ENCODE measurements around the gene USP46.

Gene USP46

DNA sequence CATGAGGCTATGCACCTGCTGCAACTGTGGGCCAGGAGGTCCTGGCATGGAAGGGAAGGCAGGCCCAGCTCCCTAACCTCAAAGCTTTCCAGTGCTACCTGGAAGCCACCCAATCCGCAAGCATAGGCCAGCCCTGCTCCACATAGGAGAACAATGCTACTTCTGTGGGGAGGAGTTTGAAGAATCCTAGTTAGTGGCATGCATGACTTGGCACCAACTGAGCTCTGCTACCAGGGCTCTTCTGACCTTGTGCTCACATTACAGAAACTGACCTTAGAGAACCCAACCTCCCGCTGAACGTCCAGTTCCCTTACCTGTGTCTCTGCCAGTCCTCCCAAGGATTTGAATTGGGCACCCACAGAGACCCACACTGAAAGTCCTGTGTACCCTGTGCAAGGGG, 58.8 kb downstream of the USP46 start:
- no peaks in the 10 kb centered on the region for H3K27me3 ChIP-seq (ENCODE audit: insufficient read depth, low read length)
- H3K36me3 ChIP-seq (ENCODE audit: insufficient read depth, low read length), result peaks cover 17% of the 10 kb centered on the region; the same call in 1 of the 2 replicates
- H2AFZ ChIP-seq (ENCODE audit: low read length, unreplicated experiment), result no peak overlapping the region
- H3K4me3 ChIP-seq (ENCODE audit: low read depth, low read length), result no peak overlapping the region
- no peaks in the 10 kb centered on the region for H3K79me2 ChIP-seq (ENCODE audit: control insufficient read depth, insufficient read depth, low read length, unreplicated experiment)
- no peak overlapping the region for H3K27ac ChIP-seq (ENCODE audit: low read depth, low read length)
- no peaks in the 10 kb centered on the region for H3K4me1 ChIP-seq (ENCODE audit: control insufficient read depth, insufficient read depth, low read length, unreplicated experiment)

DNA sequence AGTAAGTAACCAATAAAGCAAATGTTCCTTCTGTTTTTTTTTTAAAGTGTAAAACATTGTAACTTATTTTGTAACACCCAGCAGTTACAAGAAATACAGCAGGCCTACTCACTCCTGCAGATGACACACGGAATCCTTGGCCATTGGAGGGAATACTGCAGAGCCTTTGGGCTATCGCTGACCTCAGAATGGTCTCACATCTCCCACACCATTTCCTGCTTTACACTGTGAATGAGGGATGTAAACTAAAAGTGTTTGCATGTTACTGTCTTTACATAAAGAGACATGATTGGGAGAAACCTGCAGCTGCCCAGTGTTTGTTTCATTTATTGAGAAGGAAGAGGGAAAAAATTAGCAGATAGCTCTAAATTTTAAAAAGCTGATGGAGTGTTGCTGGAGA, 64.1 kb downstream of the USP46 start:
- no peak overlapping the region for H3K27ac ChIP-seq (ENCODE audit: low read depth, low read length)
- H3K4me3 ChIP-seq (ENCODE audit: low read depth, low read length), result no peak overlapping the region
- no peaks in the 10 kb centered on the region for H3K27me3 ChIP-seq (ENCODE audit: insufficient read depth, low read length)
- H3K4me1 ChIP-seq (ENCODE audit: control insufficient read depth, insufficient read depth, low read length, unreplicated experiment), result no peaks in the 10 kb centered on the region
- no peaks in the 10 kb centered on the region for H3K79me2 ChIP-seq (ENCODE audit: control insufficient read depth, insufficient read depth, low read length, unreplicated experiment)
- H3K36me3 ChIP-seq (ENCODE audit: insufficient read depth, low read length), result peaks cover 17% of the 10 kb centered on the region; the same call in 1 of the 2 replicates
- H2AFZ ChIP-seq (ENCODE audit: low read length, unreplicated experiment), result no peak overlapping the region

DNA sequence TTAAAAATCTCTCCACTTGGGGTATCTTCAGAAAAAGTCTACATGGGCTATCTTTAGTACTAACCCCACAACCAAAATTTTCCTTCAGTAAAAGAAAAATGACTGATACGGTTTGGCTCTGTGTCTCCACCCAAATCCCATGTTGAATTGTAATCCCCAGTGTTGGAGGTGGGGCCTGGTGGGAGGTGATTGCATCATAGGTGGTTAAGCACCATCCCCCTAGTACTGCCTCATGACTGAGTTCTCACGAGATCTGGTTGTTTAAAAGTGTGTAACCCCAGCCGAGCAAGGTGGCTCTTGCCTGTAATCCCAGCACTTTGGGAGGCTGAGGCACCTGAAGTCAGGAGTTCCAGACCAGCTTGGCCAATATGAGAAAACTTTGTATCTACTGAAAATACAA, 66.8 kb downstream of the USP46 start:
- no peak overlapping the region for H3K27ac ChIP-seq (ENCODE audit: low read depth, low read length)
- H3K36me3 ChIP-seq (ENCODE audit: insufficient read depth, low read length), result peaks cover 12% of the 10 kb centered on the region; the same call in 1 of the 2 replicates
- no peaks in the 10 kb centered on the region for H3K79me2 ChIP-seq (ENCODE audit: control insufficient read depth, insufficient read depth, low read length, unreplicated experiment)
- H3K4me1 ChIP-seq (ENCODE audit: control insufficient read depth, insufficient read depth, low read length, unreplicated experiment), result peaks cover 17% of the 10 kb centered on the region
- H2AFZ ChIP-seq (ENCODE audit: low read length, unreplicated experiment), result no peak overlapping the region
- H3K27me3 ChIP-seq (ENCODE audit: insufficient read depth, low read length), result no peaks in the 10 kb centered on the region
- no peak overlapping the region for H3K4me3 ChIP-seq (ENCODE audit: low read depth, low read length)

DNA sequence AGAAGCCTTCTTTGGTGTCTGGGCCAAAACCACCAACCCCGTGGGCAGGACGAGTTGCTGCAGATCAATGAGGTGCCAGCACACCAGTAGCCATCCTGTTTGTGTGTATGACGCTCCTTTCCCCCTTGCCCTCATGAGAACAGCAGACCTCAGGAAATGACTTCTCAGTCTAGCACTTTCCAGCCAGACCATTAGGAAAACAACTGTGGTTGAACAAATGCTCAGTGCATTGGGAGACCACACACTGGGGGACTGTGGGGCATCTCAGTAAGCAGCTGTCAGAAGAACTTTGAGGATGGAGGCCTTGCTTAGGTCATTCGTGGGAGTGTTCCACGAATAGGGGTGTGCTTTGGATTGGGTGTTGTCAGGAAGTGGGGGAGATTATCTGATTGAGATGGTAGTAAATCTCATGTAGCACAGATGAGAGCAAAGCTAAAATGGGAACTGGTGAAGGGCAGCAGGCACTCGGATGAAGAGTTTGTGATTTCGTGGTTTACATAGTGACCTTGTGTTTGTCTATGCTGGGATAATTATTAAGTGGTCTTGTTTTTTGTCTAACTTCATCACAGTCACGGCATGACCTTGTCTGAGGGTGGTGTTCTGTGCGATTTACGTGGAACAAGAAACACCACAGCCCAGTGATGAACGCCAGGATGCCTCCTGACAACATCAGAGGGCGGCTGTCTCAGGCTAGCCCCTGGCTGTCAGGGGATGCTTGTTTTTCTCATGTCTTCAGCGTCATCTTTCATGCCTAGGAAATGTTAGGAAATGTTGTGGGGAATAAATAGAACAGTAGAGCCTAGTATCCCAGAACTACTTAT, 70.1 kb downstream of the USP46 start:
- no peak overlapping the region for H2AFZ ChIP-seq (ENCODE audit: low read length, unreplicated experiment)
- H3K79me2 ChIP-seq (ENCODE audit: control insufficient read depth, insufficient read depth, low read length, unreplicated experiment), result no peaks in the 10 kb centered on the region
- H3K4me1 ChIP-seq (ENCODE audit: control insufficient read depth, insufficient read depth, low read length, unreplicated experiment), result peaks cover 17% of the 10 kb centered on the region
- no peak overlapping the region for H3K4me3 ChIP-seq (ENCODE audit: low read depth, low read length)
- H3K36me3 ChIP-seq (ENCODE audit: insufficient read depth, low read length), result no peaks in the 10 kb centered on the region
- peak overlapping the region; percentile 55; the same call in 1 of the 2 replicates for H3K27ac ChIP-seq (ENCODE audit: low read depth, low read length)
- H3K27me3 ChIP-seq (ENCODE audit: insufficient read depth, low read length), result no peaks in the 10 kb centered on the region

DNA sequence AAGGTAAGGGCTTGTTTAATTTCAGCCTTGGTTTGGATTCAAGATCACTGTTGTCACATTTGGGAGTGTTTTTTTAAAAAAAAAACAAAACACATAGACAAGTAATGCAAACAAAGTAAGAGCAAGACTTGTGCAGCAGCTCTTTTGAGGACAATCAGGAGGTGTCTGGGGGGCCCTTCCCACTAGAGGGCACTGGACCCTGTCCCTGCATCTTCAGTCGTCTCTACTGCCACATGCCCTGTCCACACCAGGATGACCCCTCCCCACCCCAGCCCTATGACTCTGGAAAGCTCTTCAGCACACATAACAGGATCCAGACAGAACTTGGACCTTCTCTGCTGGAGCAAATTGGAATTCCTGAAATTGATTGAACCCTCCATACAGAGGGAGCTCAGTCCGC, 71.0 kb downstream of the USP46 start:
- no peaks in the 10 kb centered on the region for H3K27me3 ChIP-seq (ENCODE audit: insufficient read depth, low read length)
- no peaks in the 10 kb centered on the region for H3K36me3 ChIP-seq (ENCODE audit: insufficient read depth, low read length)
- H3K4me1 ChIP-seq (ENCODE audit: control insufficient read depth, insufficient read depth, low read length, unreplicated experiment), result peaks cover 17% of the 10 kb centered on the region
- H3K79me2 ChIP-seq (ENCODE audit: control insufficient read depth, insufficient read depth, low read length, unreplicated experiment), result no peaks in the 10 kb centered on the region
- H3K4me3 ChIP-seq (ENCODE audit: low read depth, low read length), result no peak overlapping the region
- H2AFZ ChIP-seq (ENCODE audit: low read length, unreplicated experiment), result no peak overlapping the region
- H3K27ac ChIP-seq (ENCODE audit: low read depth, low read length), result peak overlapping the region; percentile 55; the same call in 1 of the 2 replicates

DNA sequence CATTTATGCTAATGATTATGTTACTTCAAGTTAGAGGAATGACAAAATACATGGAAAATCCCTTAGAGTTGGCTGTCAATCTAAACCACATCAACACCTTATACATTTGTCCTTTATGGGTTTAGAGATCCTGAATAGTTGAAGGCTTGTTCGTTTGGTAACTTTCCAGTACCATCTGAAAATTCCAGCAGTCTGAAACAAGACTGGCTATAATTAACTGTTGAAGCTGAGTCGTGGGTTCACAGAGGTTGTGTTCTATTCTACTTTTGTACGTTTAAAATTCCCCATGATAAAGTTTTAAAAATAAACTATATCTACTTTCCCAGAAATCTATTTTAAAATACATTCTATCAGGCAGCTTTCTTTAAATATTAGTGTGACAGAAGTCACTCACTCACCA, 73.0 kb downstream of the USP46 start:
- H3K4me3 ChIP-seq (ENCODE audit: low read depth, low read length), result no peak overlapping the region
- no peak overlapping the region for H2AFZ ChIP-seq (ENCODE audit: low read length, unreplicated experiment)
- H3K36me3 ChIP-seq (ENCODE audit: insufficient read depth, low read length), result no peaks in the 10 kb centered on the region
- peaks cover 17% of the 10 kb centered on the region for H3K4me1 ChIP-seq (ENCODE audit: control insufficient read depth, insufficient read depth, low read length, unreplicated experiment)
- H3K27me3 ChIP-seq (ENCODE audit: insufficient read depth, low read length), result no peaks in the 10 kb centered on the region
- H3K79me2 ChIP-seq (ENCODE audit: control insufficient read depth, insufficient read depth, low read length, unreplicated experiment), result no peaks in the 10 kb centered on the region
- H3K27ac ChIP-seq (ENCODE audit: low read depth, low read length), result no peak overlapping the region

DNA sequence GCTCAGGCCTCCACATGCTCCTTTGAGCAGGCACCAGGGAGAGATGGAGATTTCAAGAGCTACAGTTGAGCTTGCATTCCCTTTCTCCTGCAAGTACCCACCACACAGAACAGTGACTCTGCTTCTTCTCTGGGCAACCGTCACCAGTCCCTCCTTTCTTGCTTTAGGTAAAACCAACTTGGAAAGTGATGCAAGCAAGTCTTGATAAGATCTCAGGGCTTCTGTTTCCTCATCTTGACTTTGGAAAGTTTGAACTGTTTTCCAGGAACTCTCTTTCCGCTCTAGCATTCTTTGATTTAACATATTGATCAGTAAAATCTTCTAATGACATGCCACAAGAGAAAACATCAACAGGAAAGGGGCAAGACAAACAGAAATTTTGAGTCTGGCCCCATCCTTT, 73.7 kb downstream of the USP46 start:
- H3K36me3 ChIP-seq (ENCODE audit: insufficient read depth, low read length), result no peaks in the 10 kb centered on the region
- no peaks in the 10 kb centered on the region for H3K79me2 ChIP-seq (ENCODE audit: control insufficient read depth, insufficient read depth, low read length, unreplicated experiment)
- no peak overlapping the region for H3K4me3 ChIP-seq (ENCODE audit: low read depth, low read length)
- no peak overlapping the region for H3K27ac ChIP-seq (ENCODE audit: low read depth, low read length)
- H3K4me1 ChIP-seq (ENCODE audit: control insufficient read depth, insufficient read depth, low read length, unreplicated experiment), result peaks cover 17% of the 10 kb centered on the region
- H2AFZ ChIP-seq (ENCODE audit: low read length, unreplicated experiment), result no peak overlapping the region
- no peaks in the 10 kb centered on the region for H3K27me3 ChIP-seq (ENCODE audit: insufficient read depth, low read length)

DNA sequence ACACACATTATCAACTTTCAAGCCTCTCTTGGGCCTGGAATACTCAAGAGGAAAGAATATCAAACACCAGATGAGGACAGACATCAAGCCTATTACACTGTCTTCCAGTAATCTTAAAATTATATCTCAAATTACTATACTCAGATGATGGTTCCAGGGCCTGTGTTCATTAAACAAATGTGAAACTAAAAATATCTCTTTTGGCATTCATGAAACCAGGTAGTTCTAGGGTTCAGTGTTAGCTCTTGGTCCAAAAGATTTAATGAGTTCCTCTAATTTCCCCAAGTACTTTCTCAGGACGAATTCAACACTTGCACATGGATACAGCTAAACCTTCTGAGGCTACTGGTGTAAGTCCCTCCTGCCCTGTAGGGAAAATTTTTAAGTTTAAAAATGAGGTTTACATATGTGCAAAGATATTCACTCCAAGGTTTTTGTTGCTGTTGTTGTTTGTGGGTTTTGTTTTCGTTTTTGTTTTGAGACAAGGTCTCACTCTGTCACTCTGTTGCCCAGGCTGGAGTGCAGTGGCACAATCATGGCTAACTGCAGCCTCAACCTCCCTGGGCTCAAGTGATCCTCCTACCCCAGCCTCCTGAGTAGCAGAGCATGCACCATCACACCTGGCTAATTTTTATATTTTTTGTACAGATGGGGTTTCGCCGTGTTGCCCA, 79.4 kb downstream of the USP46 start:
- Histone ChIP-seq H2AFZ (ENCODE audit: low read length, unreplicated experiment) (no peak overlapping the region), H3K79me2 (ENCODE audit: control insufficient read depth, insufficient read depth, low read length, unreplicated experiment) (no peaks in the 10 kb centered on the region), H3K27ac (ENCODE audit: low read depth, low read length) (no peak overlapping the region), H3K27me3 (ENCODE audit: insufficient read depth, low read length) (no peaks in the 10 kb centered on the region), H3K36me3 (ENCODE audit: insufficient read depth, low read length) (no peaks in the 10 kb centered on the region), H3K4me1 (ENCODE audit: control insufficient read depth, insufficient read depth, low read length, unreplicated experiment) (no peaks in the 10 kb centered on the region), H3K4me3 (ENCODE audit: low read depth, low read length) (no peak overlapping the region)

DNA sequence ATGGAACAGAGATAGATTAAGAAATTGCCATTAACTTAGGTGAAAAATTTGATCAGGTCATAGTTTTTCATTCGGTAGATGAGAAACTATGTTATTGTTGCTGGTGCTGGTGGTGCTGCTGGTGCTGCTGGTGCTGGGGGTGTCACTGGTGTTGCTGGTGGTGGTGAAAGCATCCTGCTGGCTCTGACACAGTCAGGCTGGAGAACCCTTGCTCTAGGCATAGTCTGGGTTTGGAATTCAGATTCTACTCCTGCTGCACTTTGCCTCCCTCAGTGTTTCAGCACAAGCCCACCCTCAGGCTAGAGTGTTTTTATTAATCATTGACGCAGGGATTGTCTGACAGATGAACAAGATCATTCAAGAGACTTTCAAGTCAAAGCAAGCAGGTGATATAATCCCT, 80.2 kb downstream of the USP46 start:
- no peaks in the 10 kb centered on the region for H3K79me2 ChIP-seq (ENCODE audit: control insufficient read depth, insufficient read depth, low read length, unreplicated experiment)
- H2AFZ ChIP-seq (ENCODE audit: low read length, unreplicated experiment), result no peak overlapping the region
- H3K27ac ChIP-seq (ENCODE audit: low read depth, low read length), result no peak overlapping the region
- no peaks in the 10 kb centered on the region for H3K36me3 ChIP-seq (ENCODE audit: insufficient read depth, low read length)
- H3K27me3 ChIP-seq (ENCODE audit: insufficient read depth, low read length), result no peaks in the 10 kb centered on the region
- no peak overlapping the region for H3K4me3 ChIP-seq (ENCODE audit: low read depth, low read length)
- no peaks in the 10 kb centered on the region for H3K4me1 ChIP-seq (ENCODE audit: control insufficient read depth, insufficient read depth, low read length, unreplicated experiment)

DNA sequence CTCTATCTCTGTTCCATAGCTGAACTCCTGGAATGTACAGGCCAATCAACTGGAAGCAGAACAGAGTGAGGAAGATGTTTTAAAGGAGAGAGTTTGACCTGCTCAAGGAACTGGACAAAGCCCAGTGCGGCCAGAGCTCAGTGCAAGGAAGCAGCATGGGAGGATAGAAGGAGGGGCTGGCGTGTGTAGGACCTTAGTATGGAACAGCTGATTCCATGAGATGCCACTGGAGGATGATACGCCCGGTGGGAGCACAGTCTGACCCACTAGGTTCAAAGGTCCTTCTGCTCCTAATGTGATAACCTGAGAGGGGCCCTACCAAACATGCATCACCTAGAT, 81.5 kb downstream of the USP46 start:
- Histone ChIP-seq H3K79me2 (ENCODE audit: control insufficient read depth, insufficient read depth, low read length, unreplicated experiment) (no peaks in the 10 kb centered on the region), H3K4me1 (ENCODE audit: control insufficient read depth, insufficient read depth, low read length, unreplicated experiment) (peaks cover 12% of the 10 kb centered on the region), H3K27ac (ENCODE audit: low read depth, low read length) (no peak overlapping the region), H2AFZ (ENCODE audit: low read length, unreplicated experiment) (no peak overlapping the region), H3K4me3 (ENCODE audit: low read depth, low read length) (no peak overlapping the region), H3K27me3 (ENCODE audit: insufficient read depth, low read length) (no peaks in the 10 kb centered on the region), H3K36me3 (ENCODE audit: insufficient read depth, low read length) (no peaks in the 10 kb centered on the region)
